Activated gamma-delta T cell (primary cell): Measurements from ENCODE around the gene GNE.

Source experiments
- DNase-seq: peaks from one replicate; lab custom pipeline; 2025; lab: John Stamatoyannopoulos, UW

The GNE gene

DNA sequence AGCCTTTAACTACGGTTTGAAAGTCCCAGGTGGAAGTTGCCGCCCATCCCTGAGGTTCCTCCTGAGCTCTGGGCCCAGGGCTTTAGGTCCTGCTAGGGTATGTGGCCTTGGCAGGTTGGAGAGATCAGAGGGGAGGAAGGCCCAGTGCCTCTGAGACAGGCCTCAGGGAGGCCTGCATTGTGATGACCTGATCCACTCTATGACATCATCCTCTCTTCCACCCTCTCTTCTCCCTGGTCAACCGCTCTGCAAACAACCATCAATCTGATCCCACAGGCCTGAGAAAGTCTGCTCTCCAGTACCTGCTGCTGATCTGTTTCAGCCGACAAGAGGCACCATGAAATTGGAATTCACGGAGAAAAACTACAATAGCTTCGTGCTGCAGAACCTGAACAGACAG lies 89.1 kb downstream of the GNE start, which contains the start of gene CCIN:
CCIN (plus strand) TSS at position 223 of the 400 bp plus-strand sequence; CDS start at position 338, 115 bp downstream.
- DNase-seq, result no peak

DNA sequence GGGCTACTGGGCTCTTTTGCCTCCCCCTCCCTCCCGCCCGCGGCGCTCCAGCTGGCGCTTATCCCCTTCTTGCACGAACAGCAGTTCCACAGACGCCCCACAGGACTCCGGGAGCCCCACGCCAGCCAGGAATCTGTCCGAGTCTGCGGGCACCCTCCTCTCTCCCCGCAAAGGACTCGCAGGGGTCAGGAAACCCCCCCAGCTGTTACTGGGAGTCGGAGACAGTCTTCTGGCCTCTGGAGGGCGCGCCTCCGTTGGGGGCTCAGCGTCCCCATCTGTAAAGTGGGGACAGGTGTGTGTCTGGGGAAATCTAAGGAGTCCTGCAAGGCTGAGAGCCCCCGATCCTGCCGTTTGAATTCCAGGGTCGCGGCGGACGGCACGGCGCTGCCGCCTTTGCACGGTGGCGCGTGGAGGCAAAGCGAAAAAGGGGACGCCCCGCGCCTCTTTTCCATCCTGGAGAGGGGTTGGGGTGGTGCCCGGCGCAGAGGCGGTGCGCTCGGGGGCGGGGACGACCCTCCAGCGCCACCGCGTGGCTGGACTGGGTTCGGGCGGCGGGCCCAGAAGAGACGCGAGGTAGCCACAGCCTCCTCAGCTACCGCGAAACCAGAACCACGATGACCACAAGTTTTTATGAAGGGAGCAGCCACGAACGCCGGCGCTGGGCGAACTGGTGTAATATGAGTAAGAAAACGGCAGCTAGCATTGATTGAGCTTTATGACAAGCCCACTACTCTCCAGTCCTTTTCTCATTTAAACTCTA lies 91.9 kb downstream of the GNE start:
- peak; percentile 66 for DNase-seq

GRCh38 chr9:36165826-36166167 lies 92.5 kb downstream of the GNE start:
- DNase-seq, result no peak

- DNase-seq, result no peak
Observed at GRCh38 chr9:36164989-36165388, 93.3 kb downstream of the GNE start.
